ENCODE measurements around the gene NUMB. TPM values are rescaled to one million over a fixed set of nuclear protein-coding genes. Genes with fewer than 3 reads are reported as not detected.
"Not testable (repeated sequence)": the region's sequence is repeated elsewhere in the genome, so short reads cannot be mapped to it uniquely, and the experiment has no call there.

Gene NUMB
- total RNA-seq, 1 donor from 2014 or later, result 54.8 TPM

- H3K27me3 Mint-ChIP-seq; intact Hi-C loops (cut with micrococcal nuclease); DNase-seq; H3K4me1 Mint-ChIP-seq; H3K4me3 Mint-ChIP-seq; H3K27ac Mint-ChIP-seq; H3K9me3 Mint-ChIP-seq: not testable (repeated sequence)
- peaks cover 11% of the 10 kb centered on the region for H3K36me3 Mint-ChIP-seq (ENCODE audit: low read depth)
These were observed 73.3 kb downstream of the NUMB start for GRCh38 chr14:73385021-73385420.

- peaks cover 12% of the 10 kb centered on the region for H3K36me3 Mint-ChIP-seq (ENCODE audit: low read depth)
These were observed 75.0 kb downstream of the NUMB start for GRCh38 chr14:73383356-73383755.

GRCh38 chr14:73381380-73382013, 76.8 kb downstream of the NUMB start:
- no peaks in the 10 kb centered on the region for H3K27me3 Mint-ChIP-seq
- peaks cover 10% of the 10 kb centered on the region for H3K36me3 Mint-ChIP-seq (ENCODE audit: low read depth)
- H3K27ac Mint-ChIP-seq, result no peak overlapping the region
- H3K4me1 Mint-ChIP-seq, result peaks cover 1% of the 10 kb centered on the region
- intact Hi-C loops (cut with micrococcal nuclease), result no loop called here
- no peak overlapping the region for H3K4me3 Mint-ChIP-seq
- H3K9me3 Mint-ChIP-seq, result no peaks in the 10 kb centered on the region
- no peak for DNase-seq

More at GRCh38 chr14:73383356-73383755, 75.0 kb downstream of the NUMB start:
- intact Hi-C loops (cut with micrococcal nuclease), result no loop called here
- Mint-ChIP-seq H3K4me3 (no peak overlapping the region), H3K4me1 (peaks cover 1% of the 10 kb centered on the region), H3K27me3 (no peaks in the 10 kb centered on the region), H3K27ac (no peak overlapping the region), H3K9me3 (no peaks in the 10 kb centered on the region)
- DNase-seq, result no peak

- Mint-ChIP-seq H3K36me3 (ENCODE audit: low read depth) (peaks cover 5% of the 10 kb centered on the region), H3K4me1 (peaks cover 6% of the 10 kb centered on the region), H3K9me3 (no peaks in the 10 kb centered on the region), H3K27me3 (no peaks in the 10 kb centered on the region), H3K27ac (no peak overlapping the region), H3K4me3 (no peak overlapping the region)
- intact Hi-C loops (cut with micrococcal nuclease), result no loop called here
- no peak for DNase-seq
These were observed 81.8 kb downstream of the NUMB start for GRCh38 chr14:73376585-73376984.

- intact Hi-C loops (cut with micrococcal nuclease), result no loop called here
- Mint-ChIP-seq H3K4me1 (peaks cover 6% of the 10 kb centered on the region), H3K9me3 (no peaks in the 10 kb centered on the region), H3K27ac (no peak overlapping the region), H3K27me3 (no peaks in the 10 kb centered on the region), H3K4me3 (no peak overlapping the region), H3K36me3 (ENCODE audit: low read depth) (peaks cover 5% of the 10 kb centered on the region)
- no peak for DNase-seq
These were observed 82.5 kb downstream of the NUMB start for GRCh38 chr14:73375861-73376260.

- Mint-ChIP-seq H3K9me3 (no peaks in the 10 kb centered on the region), H3K36me3 (ENCODE audit: low read depth) (peaks cover 3% of the 10 kb centered on the region), H3K4me1 (peaks cover 6% of the 10 kb centered on the region), H3K27me3 (no peaks in the 10 kb centered on the region), H3K4me3 (no peak overlapping the region), H3K27ac (no peak overlapping the region)
- no peak for DNase-seq
- intact Hi-C loops (cut with micrococcal nuclease), result no loop called here
These were observed 84.1 kb downstream of the NUMB start for GRCh38 chr14:73374218-73374617.

GRCh38 chr14:73372529-73372928, 85.8 kb downstream of the NUMB start:
- Mint-ChIP-seq H3K4me1 (peaks cover 4% of the 10 kb centered on the region), H3K27ac (no peak overlapping the region), H3K9me3 (no peaks in the 10 kb centered on the region), H3K27me3 (no peaks in the 10 kb centered on the region), H3K36me3 (ENCODE audit: low read depth) (peaks cover 3% of the 10 kb centered on the region), H3K4me3 (no peak overlapping the region)
- intact Hi-C loops (cut with micrococcal nuclease), result no loop called here
- DNase-seq, result no peak

- H3K27ac Mint-ChIP-seq, result no peak overlapping the region
- peaks cover 4% of the 10 kb centered on the region for H3K4me1 Mint-ChIP-seq
- no peaks in the 10 kb centered on the region for H3K27me3 Mint-ChIP-seq
- no peaks in the 10 kb centered on the region for H3K36me3 Mint-ChIP-seq (ENCODE audit: low read depth)
- no peak overlapping the region for H3K4me3 Mint-ChIP-seq
- no peak for DNase-seq
- intact Hi-C loops (cut with micrococcal nuclease), result no loop called here
- H3K9me3 Mint-ChIP-seq, result no peaks in the 10 kb centered on the region
These were observed 87.8 kb downstream of the NUMB start for GRCh38 chr14:73370561-73370960.

- Mint-ChIP-seq H3K36me3 (ENCODE audit: low read depth) (no peaks in the 10 kb centered on the region), H3K9me3 (no peaks in the 10 kb centered on the region), H3K4me3 (no peak overlapping the region), H3K27ac (no peak overlapping the region), H3K27me3 (no peaks in the 10 kb centered on the region), H3K4me1 (peaks cover 4% of the 10 kb centered on the region)
- no peak for DNase-seq
- intact Hi-C loops (cut with micrococcal nuclease), result no loop called here
These were observed 88.9 kb downstream of the NUMB start for GRCh38 chr14:73369428-73369827.

GRCh38 chr14:73368616-73369015, 89.7 kb downstream of the NUMB start:
- H3K27me3 Mint-ChIP-seq, result no peaks in the 10 kb centered on the region
- peaks cover 3% of the 10 kb centered on the region for H3K36me3 Mint-ChIP-seq (ENCODE audit: low read depth)
- no peaks in the 10 kb centered on the region for H3K9me3 Mint-ChIP-seq
- peaks cover 4% of the 10 kb centered on the region for H3K4me1 Mint-ChIP-seq
- intact Hi-C loops (cut with micrococcal nuclease), result no loop called here
- no peak for DNase-seq
- no peak overlapping the region for H3K27ac Mint-ChIP-seq
- H3K4me3 Mint-ChIP-seq, result no peak overlapping the region

GRCh38 chr14:73365727-73366126, 92.6 kb downstream of the NUMB start:
- Mint-ChIP-seq H3K4me3 (no peak overlapping the region), H3K36me3 (ENCODE audit: low read depth) (peaks cover 7% of the 10 kb centered on the region), H3K27me3 (no peaks in the 10 kb centered on the region), H3K4me1 (no peaks in the 10 kb centered on the region), H3K27ac (no peak overlapping the region), H3K9me3 (no peaks in the 10 kb centered on the region)
- intact Hi-C loops (cut with micrococcal nuclease), result no loop called here
- DNase-seq, result no peak

- no peak overlapping the region for H3K27ac Mint-ChIP-seq
- peaks cover 7% of the 10 kb centered on the region for H3K36me3 Mint-ChIP-seq (ENCODE audit: low read depth)
- intact Hi-C loops (cut with micrococcal nuclease), result no loop called here
- no peak overlapping the region for H3K4me3 Mint-ChIP-seq
- H3K4me1 Mint-ChIP-seq, result no peaks in the 10 kb centered on the region
- no peaks in the 10 kb centered on the region for H3K27me3 Mint-ChIP-seq
- no peak for DNase-seq
- no peaks in the 10 kb centered on the region for H3K9me3 Mint-ChIP-seq
These were observed 93.8 kb downstream of the NUMB start for GRCh38 chr14:73364559-73364958.

- DNase-seq, result no peak
- Mint-ChIP-seq H3K4me3 (no peak overlapping the region), H3K4me1 (no peaks in the 10 kb centered on the region), H3K36me3 (ENCODE audit: low read depth) (peaks cover 9% of the 10 kb centered on the region), H3K27me3 (no peaks in the 10 kb centered on the region), H3K9me3 (no peaks in the 10 kb centered on the region), H3K27ac (no peak overlapping the region)
- intact Hi-C loops (cut with micrococcal nuclease), result no loop called here
These were observed 98.9 kb downstream of the NUMB start for GRCh38 chr14:73359445-73359844.

- peaks cover 6% of the 10 kb centered on the region for H3K36me3 Mint-ChIP-seq (ENCODE audit: low read depth)
- no peak overlapping the region for H3K4me3 Mint-ChIP-seq
- DNase-seq, result no peak
- intact Hi-C loops (cut with micrococcal nuclease), result no loop called here
- no peaks in the 10 kb centered on the region for H3K9me3 Mint-ChIP-seq
- H3K27me3 Mint-ChIP-seq, result no peaks in the 10 kb centered on the region
- no peak overlapping the region for H3K27ac Mint-ChIP-seq
- H3K4me1 Mint-ChIP-seq, result no peaks in the 10 kb centered on the region
These were observed 100.2 kb downstream of the NUMB start for GRCh38 chr14:73358187-73358586.

- H3K4me3 Mint-ChIP-seq; H3K27me3 Mint-ChIP-seq; H3K4me1 Mint-ChIP-seq; H3K36me3 Mint-ChIP-seq (ENCODE audit: low read depth); H3K27ac Mint-ChIP-seq; intact Hi-C loops (cut with micrococcal nuclease); H3K9me3 Mint-ChIP-seq; DNase-seq: not testable (repeated sequence)
These were observed 109.3 kb downstream of the NUMB start for GRCh38 chr14:73349091-73349490.
